Activated T-cell treated with anti-CD3 and anti-CD28 coated beads, Interleukin-2, amount 50 U/mL, for 4 hours (primary cell): ENCODE measurements around the gene LIPK. TPM values are rescaled to one million over a fixed set of nuclear protein-coding genes. Genes with fewer than 3 reads are reported as not detected.
"Not testable (repeated sequence)": the region's sequence is repeated elsewhere in the genome, so short reads cannot be mapped to it uniquely, and the experiment has no call there.

ENCODE experiments used
- ATAC-seq, 2 donors: fragments of 200-7000 bp; cut with Tn5 transposase; one replicate each; pipeline ENCODE4 v1.10.0; 2021
- DNase-seq: peaks from one replicate; pipeline ENCODE4 v3.0.0-alpha.2; 2020
- H3K27me3 Mint-ChIP-seq: one replicate; pipeline ENCODE4 v1.8.0; 2021; ENCODE audit warnings: low read depth, mixed read lengths
- H3K36me3 Mint-ChIP-seq: one replicate; pipeline ENCODE4 v1.8.0; 2022; ENCODE audit warnings: mixed read lengths; ENCODE audit not compliant: insufficient read depth
- H3K4me1 Mint-ChIP-seq: one replicate; pipeline ENCODE4 v1.8.0; 2021; ENCODE audit warnings: low read depth, mixed read lengths
- H3K4me3 Mint-ChIP-seq: one replicate; pipeline ENCODE4 v1.8.0; 2021; ENCODE audit warnings: mild to moderate bottlenecking, moderate library complexity, mixed read lengths
- H3K9me3 Mint-ChIP-seq: one replicate; pipeline ENCODE4 v1.8.0; 2021; ENCODE audit warnings: mixed read lengths
- total RNA-seq, 3 donors: library from RNA; stranded (reverse); gene quantifications; one replicate each; pipeline ENCODE4 v1.2.1, GENCODE V29; 2021

Gene LIPK
- total RNA-seq, 3 donors from 2014 or later, result not detected

- ATAC-seq (no peak), DNase-seq (no peak)
- Mint-ChIP-seq H3K27me3 (peaks cover 11% of the 10 kb centered on the region), H3K36me3 (no peaks in the 10 kb centered on the region), H3K4me1 (no peaks in the 10 kb centered on the region), H3K9me3 (no peaks in the 10 kb centered on the region), H3K4me3 (no peak overlapping the region)
Measured at GRCh38 chr10:88687853-88688467, 18.1 kb upstream of the LIPK start.

DNA sequence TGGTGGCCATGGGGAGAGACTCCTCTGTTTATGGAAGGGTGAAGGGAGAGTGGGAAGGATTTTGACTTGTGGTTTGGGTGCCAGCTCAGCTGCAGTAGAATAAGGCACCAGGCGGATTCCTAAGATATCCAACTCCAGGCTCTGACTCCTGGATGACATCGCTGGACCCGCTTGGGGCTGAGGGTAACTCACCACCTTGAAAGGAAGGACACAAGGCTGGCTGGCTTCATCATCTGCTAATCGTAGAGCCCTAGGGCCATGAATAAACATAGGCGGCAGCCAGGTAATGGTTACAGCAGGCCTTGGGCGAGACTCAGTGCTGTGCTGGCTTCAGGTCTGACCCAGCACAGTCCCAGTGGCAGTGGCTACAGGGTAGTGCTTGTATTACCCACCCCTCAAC, 16.7 kb upstream of the LIPK start:
- no peaks in the 10 kb centered on the region for H3K36me3 Mint-ChIP-seq
- H3K27me3 Mint-ChIP-seq, result peaks cover 10% of the 10 kb centered on the region
- H3K4me1 Mint-ChIP-seq, result no peaks in the 10 kb centered on the region
- ATAC-seq (no peak), DNase-seq (no peak)
- H3K9me3 Mint-ChIP-seq, result no peaks in the 10 kb centered on the region
- H3K4me3 Mint-ChIP-seq, result no peak overlapping the region

DNA sequence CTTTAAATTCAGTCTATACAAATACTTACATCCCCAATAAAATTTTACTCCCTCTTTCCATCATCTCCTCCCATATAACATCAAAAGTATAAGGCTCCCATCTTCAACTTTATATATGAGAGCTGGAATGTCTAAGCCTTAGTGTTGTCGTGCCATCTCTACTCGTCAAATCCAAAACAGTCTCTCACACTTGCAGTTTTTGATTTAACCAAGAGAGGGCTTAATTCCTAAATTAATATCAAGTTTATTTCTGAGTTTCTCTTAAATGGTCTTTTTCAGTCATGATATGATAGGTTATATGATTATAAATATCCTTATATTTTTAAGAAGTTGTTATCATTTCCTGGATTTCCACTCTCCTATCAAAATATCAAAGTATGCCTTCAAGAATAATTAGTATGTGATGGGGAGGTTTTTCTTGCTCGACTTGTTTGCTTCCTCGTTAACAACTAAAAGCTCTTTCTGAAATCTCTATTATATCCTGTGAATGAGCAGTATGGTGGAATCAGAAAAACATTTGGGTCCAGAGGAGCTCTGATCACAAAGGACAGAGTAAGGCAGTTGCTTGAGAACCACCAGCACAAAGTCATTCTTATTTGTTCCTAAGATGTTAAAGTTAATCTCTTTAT, 12.5 kb upstream of the LIPK start:
- DNase-seq (no peak), ATAC-seq (no peak)
- Mint-ChIP-seq H3K36me3 (no peaks in the 10 kb centered on the region), H3K4me1 (no peaks in the 10 kb centered on the region), H3K9me3 (no peaks in the 10 kb centered on the region), H3K27me3 (peaks cover 9% of the 10 kb centered on the region), H3K4me3 (no peak overlapping the region)

GRCh38 chr10:88702848-88703597, 3.0 kb upstream of the LIPK start:
- no peak for ATAC-seq
- Mint-ChIP-seq H3K9me3 (no peaks in the 10 kb centered on the region), H3K36me3 (no peaks in the 10 kb centered on the region), H3K4me1 (peaks cover 15% of the 10 kb centered on the region), H3K27me3 (no peaks in the 10 kb centered on the region), H3K4me3 (no peak overlapping the region)
- no peak for DNase-seq

DNA sequence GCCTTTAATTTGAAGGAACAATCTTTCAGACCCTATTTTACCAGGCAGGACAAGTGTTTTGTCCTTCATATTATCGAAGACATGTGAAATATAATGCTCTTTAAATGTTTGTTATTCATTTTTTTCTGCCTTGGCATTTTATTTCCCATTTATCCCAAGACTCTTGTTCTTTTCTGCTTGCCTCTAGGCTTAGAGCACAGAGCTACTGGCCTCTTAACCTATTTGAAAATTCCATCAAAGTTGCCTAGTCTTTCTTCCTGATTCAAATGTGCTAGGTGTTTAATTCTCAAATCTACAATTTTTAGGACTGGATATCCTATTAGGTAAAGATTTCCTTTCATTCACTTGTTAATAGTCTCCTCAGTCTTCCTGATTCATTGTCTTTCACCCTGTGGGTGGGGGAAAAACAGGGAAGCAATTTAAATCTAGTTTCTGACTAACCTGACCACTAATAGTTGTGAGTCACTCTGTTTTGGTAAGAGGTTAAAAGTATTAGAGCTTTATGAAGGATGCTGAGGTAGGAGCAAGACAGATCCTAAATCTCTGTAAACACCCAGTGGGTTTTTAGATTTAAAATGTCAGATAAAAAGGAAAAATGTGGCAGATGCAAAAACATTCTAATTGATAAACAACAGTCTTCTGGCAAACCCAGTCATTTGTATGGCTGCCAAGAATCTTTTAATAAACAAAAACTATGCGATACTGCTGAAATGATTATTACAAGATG, 1.5 kb downstream of the LIPK start:
- ATAC-seq, result peak; percentile 75 to 90

DNA sequence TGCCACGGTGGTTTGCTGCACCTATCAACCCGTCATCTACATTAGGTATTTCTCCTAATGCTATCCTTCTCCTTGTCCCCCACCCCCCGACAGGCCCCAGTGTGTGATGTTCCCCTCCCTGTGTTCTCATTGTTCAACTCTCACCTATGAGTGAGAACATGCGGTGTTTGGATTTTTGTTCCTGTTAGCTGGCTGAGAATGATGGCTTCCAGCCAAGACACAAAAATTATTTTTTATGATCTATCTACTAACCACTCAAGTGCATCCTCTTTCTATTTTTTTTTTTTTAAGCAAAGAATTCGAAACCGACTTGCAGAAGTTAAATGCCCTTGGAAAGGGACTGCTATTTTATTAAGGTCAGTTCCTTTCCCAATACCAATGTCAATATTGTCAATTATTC, 3.3 kb downstream of the LIPK start:
- not testable (repeated sequence) for H3K4me3 Mint-ChIP-seq, ATAC-seq, DNase-seq, H3K27me3 Mint-ChIP-seq, H3K9me3 Mint-ChIP-seq, H3K36me3 Mint-ChIP-seq
- H3K4me1 Mint-ChIP-seq, result peaks cover 15% of the 10 kb centered on the region

More for the DNA sequence above, 1.5 kb downstream of the LIPK start:
- H3K36me3 Mint-ChIP-seq, result no peaks in the 10 kb centered on the region
- H3K9me3 Mint-ChIP-seq, result no peaks in the 10 kb centered on the region
- no peak for DNase-seq
- H3K4me1 Mint-ChIP-seq, result peaks cover 15% of the 10 kb centered on the region
- no peaks in the 10 kb centered on the region for H3K27me3 Mint-ChIP-seq
- H3K4me3 Mint-ChIP-seq, result peak overlapping the region; percentile 11

GRCh38 chr10:88715517-88715916, 9.5 kb downstream of the LIPK start:
- no peaks in the 10 kb centered on the region for H3K4me1 Mint-ChIP-seq
- no peak for DNase-seq
- no peak for ATAC-seq
- peaks cover 7% of the 10 kb centered on the region for H3K27me3 Mint-ChIP-seq
- no peaks in the 10 kb centered on the region for H3K9me3 Mint-ChIP-seq
- H3K4me3 Mint-ChIP-seq, result no peak overlapping the region
- H3K36me3 Mint-ChIP-seq, result no peaks in the 10 kb centered on the region

DNA sequence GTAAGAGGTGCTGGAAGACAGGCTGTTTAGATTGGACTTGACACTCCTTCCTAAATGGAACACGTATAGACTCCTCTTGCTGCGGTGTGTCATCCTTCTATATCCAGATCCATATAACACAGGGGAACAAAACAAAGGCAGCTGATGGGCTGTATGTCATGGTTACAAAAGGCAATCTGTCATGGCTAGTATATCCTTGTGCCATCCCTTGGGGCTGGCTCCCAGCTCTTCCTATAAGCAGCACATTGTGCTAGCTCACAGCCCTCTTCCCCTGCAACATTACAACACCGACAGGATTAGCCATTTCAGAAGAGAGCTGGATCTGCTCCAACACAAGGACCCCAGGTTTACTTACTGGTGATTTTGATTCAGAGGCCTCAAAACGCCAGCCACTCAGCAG, 15.3 kb downstream of the LIPK start:
- Mint-ChIP-seq H3K27me3 (peaks cover 5% of the 10 kb centered on the region), H3K9me3 (no peaks in the 10 kb centered on the region), H3K4me3 (no peak overlapping the region), H3K4me1 (peaks cover 5% of the 10 kb centered on the region), H3K36me3 (no peaks in the 10 kb centered on the region)
- no peak for DNase-seq
- ATAC-seq, result no peak

DNA sequence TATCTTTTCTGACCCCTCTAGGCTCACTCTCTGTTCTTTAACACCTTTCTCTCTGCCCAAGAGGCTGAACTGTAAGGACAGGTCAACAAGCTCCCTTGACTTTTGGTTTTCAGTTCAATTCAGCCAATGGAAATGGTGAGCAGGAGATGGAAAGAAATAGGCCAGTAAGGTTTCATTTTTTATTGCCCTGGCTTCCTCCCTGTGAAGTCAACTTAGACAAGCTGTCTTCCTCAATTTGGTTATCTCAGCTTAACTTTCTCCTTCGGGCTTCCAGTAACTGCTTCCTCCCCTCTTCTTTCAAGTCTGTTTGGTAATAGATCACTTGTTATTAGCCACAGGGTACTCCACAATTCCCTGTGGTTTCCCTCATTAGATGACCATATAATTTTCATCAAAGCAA, 19.7 kb downstream of the LIPK start:
- no peaks in the 10 kb centered on the region for H3K27me3 Mint-ChIP-seq
- no peak overlapping the region for H3K4me3 Mint-ChIP-seq
- DNase-seq, result no peak
- no peaks in the 10 kb centered on the region for H3K36me3 Mint-ChIP-seq
- H3K9me3 Mint-ChIP-seq, result no peaks in the 10 kb centered on the region
- H3K4me1 Mint-ChIP-seq, result peaks cover 5% of the 10 kb centered on the region
- ATAC-seq, result no peak

GRCh38 chr10:88728107-88728763, 22.2 kb downstream of the LIPK start:
- H3K4me3 Mint-ChIP-seq, result no peak overlapping the region
- no peak for DNase-seq
- no peaks in the 10 kb centered on the region for H3K36me3 Mint-ChIP-seq
- no peaks in the 10 kb centered on the region for H3K9me3 Mint-ChIP-seq
- ATAC-seq, result peak in 1 of 2 donors; percentile 21
- no peaks in the 10 kb centered on the region for H3K27me3 Mint-ChIP-seq
- H3K4me1 Mint-ChIP-seq, result peaks cover 5% of the 10 kb centered on the region

DNA sequence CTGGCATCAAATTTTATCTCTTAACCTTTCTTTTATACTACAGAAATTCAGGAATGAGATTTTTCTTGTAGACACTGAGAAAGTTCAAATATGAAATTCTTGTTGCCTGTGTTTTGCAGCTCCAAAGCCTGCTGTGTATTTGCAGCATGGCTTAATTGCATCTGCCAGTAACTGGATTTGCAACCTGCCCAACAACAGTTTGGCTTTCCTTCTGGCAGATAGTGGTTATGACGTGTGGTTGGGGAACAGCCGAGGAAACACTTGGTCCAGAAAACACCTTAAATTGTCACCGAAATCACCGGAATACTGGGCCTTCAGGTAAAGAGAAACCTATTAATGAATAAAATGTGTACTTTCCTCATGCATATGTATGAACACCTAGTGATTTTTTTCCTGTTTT, 24.8 kb downstream of the LIPK start:
- H3K27me3 Mint-ChIP-seq, result no peaks in the 10 kb centered on the region
- H3K4me1 Mint-ChIP-seq, result peaks cover 3% of the 10 kb centered on the region
- DNase-seq, result no peak
- no peaks in the 10 kb centered on the region for H3K9me3 Mint-ChIP-seq
- no peak for ATAC-seq
- no peak overlapping the region for H3K4me3 Mint-ChIP-seq
- H3K36me3 Mint-ChIP-seq, result no peaks in the 10 kb centered on the region

- DNase-seq, result no peak
- no peak overlapping the region for H3K4me3 Mint-ChIP-seq
- no peak for ATAC-seq
- no peaks in the 10 kb centered on the region for H3K4me1 Mint-ChIP-seq
- H3K9me3 Mint-ChIP-seq, result no peaks in the 10 kb centered on the region
- no peaks in the 10 kb centered on the region for H3K27me3 Mint-ChIP-seq
- H3K36me3 Mint-ChIP-seq, result no peaks in the 10 kb centered on the region
Measured at GRCh38 chr10:88731296-88731695, 25.2 kb downstream of the LIPK start.

DNA sequence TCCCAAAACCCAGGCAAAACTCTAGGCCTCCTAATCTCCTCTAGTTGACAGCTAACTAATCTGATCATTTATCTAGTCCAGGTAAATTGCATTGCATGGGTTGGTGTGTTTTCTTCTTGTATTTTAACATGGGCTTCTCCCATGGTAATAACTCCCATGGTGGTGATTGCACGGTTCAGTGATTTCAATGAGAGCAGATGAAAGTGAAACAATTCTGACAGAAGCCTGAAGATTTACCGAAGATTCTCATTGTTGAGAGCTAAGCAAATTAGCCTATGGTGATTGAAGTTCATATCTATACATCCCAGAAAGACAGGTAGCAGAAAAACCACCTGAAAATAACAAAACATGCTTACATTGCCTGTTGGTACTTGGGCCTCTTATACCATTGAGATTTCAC, 27.2 kb downstream of the LIPK start:
- DNase-seq (no peak), ATAC-seq (no peak)
- no peak overlapping the region for H3K4me3 Mint-ChIP-seq

GRCh38 chr10:88735661-88736060, 29.6 kb downstream of the LIPK start:
- Mint-ChIP-seq H3K9me3 (no peaks in the 10 kb centered on the region), H3K27me3 (peaks cover 3% of the 10 kb centered on the region), H3K36me3 (no peaks in the 10 kb centered on the region), H3K4me1 (no peaks in the 10 kb centered on the region), H3K4me3 (no peak overlapping the region)
- DNase-seq (no peak), ATAC-seq (no peak)

More for the DNA sequence above, 27.2 kb downstream of the LIPK start:
- Mint-ChIP-seq H3K27me3 (no peaks in the 10 kb centered on the region), H3K4me1 (no peaks in the 10 kb centered on the region), H3K9me3 (no peaks in the 10 kb centered on the region), H3K36me3 (no peaks in the 10 kb centered on the region)
